ENCODE results near the gene RCOR1. TPM values are rescaled to one million over a fixed set of nuclear protein-coding genes. Genes with fewer than 3 reads are reported as not detected.

RCOR1 gene
- total RNA-seq, 4 donors from 2014 or later = 11.6 to 15.6 (median 14.0) TPM

- Histone ChIP-seq H3K36me3 (no peaks in the 10 kb centered on the region), H3K27ac (no peak overlapping the region), H3K4me3 (no peak overlapping the region), H3K4me1 (peaks cover 0 to 12% (median 0%) of the 10 kb centered on the region in 3 donors), H3K27me3 (peaks cover 14% of the 10 kb centered on the region), H3K9me3 (no peaks in the 10 kb centered on the region)
- WGBS, 2 donors (ENCODE audit: low coverage in 1 of 2) = 83 to 91% methylated on average over 4 to 5 of the region's 5 CpGs
- no peak for ATAC-seq
- TF ChIP-seq POLR2A (IDR thresholded peaks at IDR 0.05) (no peak), POLR2AphosphoS5 (IDR thresholded peaks at IDR 0.05) (no peak), EP300 (IDR thresholded peaks at IDR 0.05) (no peak), CTCF (IDR thresholded peaks at IDR 0.05) (no peak)
Measured at GRCh38 chr14:102586420-102587104, 5.9 kb upstream of the RCOR1 start.

GRCh38 chr14:102588821-102589220, 3.6 kb upstream of the RCOR1 start:
- H3K9me3 ChIP-seq = no peaks in the 10 kb centered on the region
- ATAC-seq = no peak
- no peak overlapping the region for H3K27ac ChIP-seq
- WGBS, 2 donors (ENCODE audit: low coverage in 1 of 2) = 52 to 66% methylated on average over 3 of the region's 3 CpGs
- H3K36me3 ChIP-seq = no peaks in the 10 kb centered on the region
- no peak overlapping the region for H3K4me3 ChIP-seq
- H3K27me3 ChIP-seq = no peaks in the 10 kb centered on the region
- TF ChIP-seq EP300 (IDR thresholded peaks at IDR 0.05) (no peak), POLR2AphosphoS5 (IDR thresholded peaks at IDR 0.05) (no peak), CTCF (IDR thresholded peaks at IDR 0.05) (no peak), POLR2A (IDR thresholded peaks at IDR 0.05) (no peak)
- peaks cover 0 to 18% (median 0%) of the 10 kb centered on the region in 3 donors for H3K4me1 ChIP-seq

- Histone ChIP-seq H3K36me3 (no peaks in the 10 kb centered on the region), H3K4me3 (no peak overlapping the region), H3K27me3 (no peaks in the 10 kb centered on the region), H3K4me1 (peaks cover 0 to 27% (median 0%) of the 10 kb centered on the region in 3 donors), H3K27ac (peak overlapping the region in 1 of 4 donors; percentile 95), H3K9me3 (no peaks in the 10 kb centered on the region)
- no peak for ATAC-seq
- TF ChIP-seq EP300 (IDR thresholded peaks at IDR 0.05) = no peak
- no peak for TF ChIP-seq POLR2AphosphoS5 (IDR thresholded peaks at IDR 0.05)
- no peak for TF ChIP-seq CTCF (IDR thresholded peaks at IDR 0.05)
- TF ChIP-seq POLR2A (IDR thresholded peaks at IDR 0.05) = no peak
- WGBS, 2 donors (ENCODE audit: low coverage in 1 of 2) = 50 to 62% methylated on average over 11 to 12 of the region's 12 CpGs
Measured at GRCh38 chr14:102589761-102590290, 2.6 kb upstream of the RCOR1 start.

GRCh38 chr14:102590667-102591099, 1.8 kb upstream of the RCOR1 start:
- WGBS, 2 donors (ENCODE audit: low coverage in 1 of 2) = 45 to 52% methylated on average over 3 to 4 of the region's 13 CpGs

More at GRCh38 chr14:102590667-102591099, 1.8 kb upstream of the RCOR1 start:
- no peaks in the 10 kb centered on the region for H3K9me3 ChIP-seq
- TF ChIP-seq POLR2AphosphoS5 (IDR thresholded peaks at IDR 0.05) (no peak), EP300 (IDR thresholded peaks at IDR 0.05) (no peak), CTCF (IDR thresholded peaks at IDR 0.05) (peak in 3 of 4 experiments; percentile 18 to 37 (median 20)), POLR2A (IDR thresholded peaks at IDR 0.05) (no peak)
- H3K27ac ChIP-seq = peak overlapping the region; percentile 92 to 100 (median 96)
- H3K4me1 ChIP-seq = peaks cover 0 to 35% (median 5%) of the 10 kb centered on the region in 3 donors
- no peak for ATAC-seq
- H3K36me3 ChIP-seq = no peaks in the 10 kb centered on the region
- no peaks in the 10 kb centered on the region for H3K27me3 ChIP-seq
- peak overlapping the region in 1 of 2 donors; percentile 90 for H3K4me3 ChIP-seq
